Breast epithelium (tissue), 4 donors: ENCODE data around the gene OTUB2. TPM values are rescaled to one million over a fixed set of nuclear protein-coding genes. Genes with fewer than 3 reads are reported as not detected.

Experiments used
- DNase-seq, 2 donors: peaks; one replicate each; pipeline ENCODE4 v3.0.0-alpha.2; 2019; ENCODE audit warnings: low spot score in 2 of 2
- H3K27ac ChIP-seq, 2 donors: fragments of 200-600 bp; sonication (generic) in 1 of 2; one replicate each; pipeline ENCODE4 v1.5.1; 2016 to 2019; ENCODE audit warnings: mild to moderate bottlenecking in 1 of 2
- H3K27me3 ChIP-seq, 2 donors: fragments of 200-600 bp; sonication (generic) in 1 of 2; one replicate each; pipeline versions ENCODE4 v1.5.1 to v1.6.0; 2017 to 2019; ENCODE audit warnings: control low read depth in 1 of 2, mild to moderate bottlenecking in 1 of 2
- H3K36me3 ChIP-seq: fragments of 200-600 bp; one replicate; pipeline ENCODE4 v1.5.1; 2019
- H3K4me1 ChIP-seq, 2 donors: fragments of 200-600 bp; sonication (generic); one replicate each; pipeline ENCODE4 v1.5.1; 2016 to 2019; ENCODE audit warnings: control low read depth in 1 of 2
- H3K4me3 ChIP-seq, 3 donors: fragments of 200-600 bp; sonication (generic); 1 replicate in 2 of 3; 2 replicates in 1 of 3; pipeline ENCODE4 v1.5.1; 2016 to 2019; ENCODE audit warnings: mild to moderate bottlenecking in 3 of 3, moderate library complexity in 2 of 3
- H3K9me3 ChIP-seq, 2 donors: fragments of 200-600 bp; sonication (generic) in 1 of 2; one replicate each; pipeline ENCODE4 v1.5.1; 2016 to 2019; ENCODE audit warnings: control low read depth in 1 of 2
- CTCF ChIP-seq, 3 donors: fragments of 450-650 bp; IDR thresholded peaks; one replicate each; pipeline ENCODE4 v1.5.1; 2016 to 2017; ENCODE audit warnings: antibody characterized with exemption in 3 of 3, mild to moderate bottlenecking in 3 of 3, moderate library complexity in 3 of 3
- POLR2A ChIP-seq: fragments of 450-650 bp; IDR thresholded peaks from one replicate; pipeline ENCODE4 v1.6.1; 2016; ENCODE audit warnings: antibody characterized with exemption, mild to moderate bottlenecking, moderate library complexity
- POLR2AphosphoS5 ChIP-seq, 3 donors: sonication (generic); formaldehyde crosslinking; IDR thresholded peaks; one replicate each; pipeline ENCODE4 v1.6.1; 2017; ENCODE audit warnings: antibody characterized with exemption in 3 of 3
- intact Hi-C: fragments of 100-400 bp; cut with DNase I; formaldehyde crosslinking; loops from one replicate; pipeline ENCODE4 v1.15.1; 2023; ENCODE audit warnings: low total_unique reads
- total RNA-seq, 3 donors: library from RNA; depleted of rRNA; stranded (reverse); fragments of >200 nt; gene quantifications; one replicate each; pipeline ENCODE4 v1.1.0, GENCODE V29; 2016

Gene OTUB2
- total RNA-seq, 3 donors from 2014 or later: 0.64 to 1.6 (median 0.73) TPM

- intact Hi-C loops: no loop called here
Observed at GRCh38 chr14:94003397-94003796, 22.7 kb upstream of the OTUB2 start.

GRCh38 chr14:94004015-94004414 is 22.1 kb upstream of the OTUB2 start:
- peaks cover 0 to 11% of the 10 kb centered on the region in 2 donors for H3K27me3 ChIP-seq
- no peaks in the 10 kb centered on the region for H3K36me3 ChIP-seq
- intact Hi-C loops: no loop called here
- H3K9me3 ChIP-seq: no peaks in the 10 kb centered on the region
- DNase-seq: no peak
- TF ChIP-seq POLR2A (no peak), POLR2AphosphoS5 (IDR thresholded peaks at IDR 0.05) (no peak), CTCF (IDR thresholded peaks at IDR 0.05) (no peak)
- no peak overlapping the region for H3K4me3 ChIP-seq
- no peaks in the 10 kb centered on the region for H3K4me1 ChIP-seq
- no peak overlapping the region for H3K27ac ChIP-seq

More at GRCh38 chr14:94003397-94003796, 22.7 kb upstream of the OTUB2 start:
- Histone ChIP-seq H3K27me3 (peaks cover 0 to 11% of the 10 kb centered on the region in 2 donors), H3K9me3 (no peaks in the 10 kb centered on the region), H3K4me3 (no peak overlapping the region), H3K27ac (no peak overlapping the region), H3K4me1 (no peaks in the 10 kb centered on the region), H3K36me3 (no peaks in the 10 kb centered on the region)
- no peak for TF ChIP-seq CTCF (IDR thresholded peaks at IDR 0.05)
- TF ChIP-seq POLR2AphosphoS5 (IDR thresholded peaks at IDR 0.05): no peak
- TF ChIP-seq POLR2A: no peak
- DNase-seq: no peak

- Histone ChIP-seq H3K4me3 (no peak overlapping the region), H3K36me3 (no peaks in the 10 kb centered on the region), H3K9me3 (no peaks in the 10 kb centered on the region), H3K4me1 (no peaks in the 10 kb centered on the region), H3K27me3 (peaks cover 0 to 11% of the 10 kb centered on the region in 2 donors), H3K27ac (no peak overlapping the region)
- no peak for DNase-seq
- intact Hi-C loops: no loop called here
- TF ChIP-seq CTCF (IDR thresholded peaks at IDR 0.05) (no peak), POLR2A (no peak), POLR2AphosphoS5 (IDR thresholded peaks at IDR 0.05) (no peak)
Observed at GRCh38 chr14:94005324-94006073, 20.6 kb upstream of the OTUB2 start.

GRCh38 chr14:94008234-94008633 is 17.9 kb upstream of the OTUB2 start:
- H3K9me3 ChIP-seq: no peaks in the 10 kb centered on the region
- H3K27ac ChIP-seq: no peak overlapping the region
- intact Hi-C loops: no loop called here
- peaks cover 0 to 6% of the 10 kb centered on the region in 2 donors for H3K27me3 ChIP-seq
- no peak overlapping the region for H3K4me3 ChIP-seq
- no peaks in the 10 kb centered on the region for H3K4me1 ChIP-seq
- TF ChIP-seq POLR2A: no peak
- TF ChIP-seq POLR2AphosphoS5 (IDR thresholded peaks at IDR 0.05): no peak
- TF ChIP-seq CTCF (IDR thresholded peaks at IDR 0.05): no peak
- no peak for DNase-seq
- H3K36me3 ChIP-seq: no peaks in the 10 kb centered on the region

- TF ChIP-seq CTCF (IDR thresholded peaks at IDR 0.05): no peak
- TF ChIP-seq POLR2AphosphoS5 (IDR thresholded peaks at IDR 0.05): no peak
- no peak for TF ChIP-seq POLR2A
Observed at GRCh38 chr14:94009767-94010166, 16.4 kb upstream of the OTUB2 start.

More at GRCh38 chr14:94009767-94010166, 16.4 kb upstream of the OTUB2 start:
- no peaks in the 10 kb centered on the region for H3K36me3 ChIP-seq
- H3K27ac ChIP-seq: no peak overlapping the region
- H3K4me3 ChIP-seq: no peak overlapping the region
- no peak for DNase-seq
- intact Hi-C loops: no loop called here
- no peaks in the 10 kb centered on the region for H3K27me3 ChIP-seq
- H3K4me1 ChIP-seq: no peaks in the 10 kb centered on the region
- H3K9me3 ChIP-seq: no peaks in the 10 kb centered on the region
